Gastroesophageal sphincter (tissue), 3 donors: ENCODE data around the gene C2CD4D.

Experiments
- EP300 ChIP-seq: sonication (generic); formaldehyde crosslinking; IDR thresholded peaks from one replicate; pipeline ENCODE4 v1.6.1; 2017; ENCODE audit warnings: antibody characterized with exemption, mild to moderate bottlenecking
- POLR2A ChIP-seq, 2 donors: fragments of 450-650 bp; IDR thresholded peaks; one replicate each; pipeline ENCODE4 v1.6.1; 2017; ENCODE audit warnings: antibody characterized with exemption in 2 of 2, mild to moderate bottlenecking in 2 of 2, moderate library complexity in 1 of 2
- POLR2AphosphoS5 ChIP-seq: sonication (generic); formaldehyde crosslinking; IDR thresholded peaks from one replicate; pipeline ENCODE4 v1.6.1; 2017; ENCODE audit warnings: antibody characterized with exemption
- TF ChIP-seq, protein P1 (sequence below), 4 experiments: fragments of 200-600 bp in 2 of 4; fragments of 450-650 bp in 2 of 4; sonication (generic) in 1 of 4; IDR thresholded peaks; one replicate each; pipeline ENCODE4 v1.5.1; 2017 to 2019; ENCODE audit warnings: antibody characterized with exemption in 4 of 4, mild to moderate bottlenecking in 2 of 4, moderate library complexity in 2 of 4

DNA sequence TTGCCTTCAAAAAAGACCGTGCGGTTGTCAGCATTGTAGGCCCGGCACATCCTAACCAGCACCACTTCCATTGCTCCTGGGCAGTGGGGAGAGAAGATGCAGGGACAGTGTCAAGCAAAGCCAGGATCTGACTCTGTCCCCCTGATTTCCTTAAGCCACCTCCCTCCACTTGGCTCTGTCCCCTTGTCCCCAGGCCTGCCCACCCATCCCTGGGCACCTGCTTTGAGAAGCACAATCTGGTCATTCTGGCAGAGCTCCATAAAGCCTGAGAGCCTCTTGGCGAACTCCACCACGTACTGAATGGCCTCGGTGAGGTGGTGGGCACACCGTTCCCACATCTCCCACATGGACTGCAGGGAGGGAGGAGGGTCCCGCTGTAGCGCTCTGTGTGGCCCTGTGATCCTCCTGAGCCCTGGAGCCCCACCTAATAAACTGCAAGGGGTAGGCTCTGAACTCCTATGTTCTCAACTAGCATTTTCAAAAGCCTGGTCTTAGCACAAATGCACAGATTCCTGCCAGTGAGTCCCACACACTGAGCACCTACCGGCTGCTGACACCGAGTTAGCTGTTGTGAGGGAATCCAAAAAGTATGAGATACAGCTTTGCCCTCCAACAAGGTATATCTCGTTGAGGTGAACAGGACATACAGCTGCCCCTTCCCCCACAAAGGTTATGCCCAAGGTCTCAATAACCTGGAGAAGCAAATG is 26.2 kb downstream of the C2CD4D start:
- TF ChIP-seq, protein P1, sequence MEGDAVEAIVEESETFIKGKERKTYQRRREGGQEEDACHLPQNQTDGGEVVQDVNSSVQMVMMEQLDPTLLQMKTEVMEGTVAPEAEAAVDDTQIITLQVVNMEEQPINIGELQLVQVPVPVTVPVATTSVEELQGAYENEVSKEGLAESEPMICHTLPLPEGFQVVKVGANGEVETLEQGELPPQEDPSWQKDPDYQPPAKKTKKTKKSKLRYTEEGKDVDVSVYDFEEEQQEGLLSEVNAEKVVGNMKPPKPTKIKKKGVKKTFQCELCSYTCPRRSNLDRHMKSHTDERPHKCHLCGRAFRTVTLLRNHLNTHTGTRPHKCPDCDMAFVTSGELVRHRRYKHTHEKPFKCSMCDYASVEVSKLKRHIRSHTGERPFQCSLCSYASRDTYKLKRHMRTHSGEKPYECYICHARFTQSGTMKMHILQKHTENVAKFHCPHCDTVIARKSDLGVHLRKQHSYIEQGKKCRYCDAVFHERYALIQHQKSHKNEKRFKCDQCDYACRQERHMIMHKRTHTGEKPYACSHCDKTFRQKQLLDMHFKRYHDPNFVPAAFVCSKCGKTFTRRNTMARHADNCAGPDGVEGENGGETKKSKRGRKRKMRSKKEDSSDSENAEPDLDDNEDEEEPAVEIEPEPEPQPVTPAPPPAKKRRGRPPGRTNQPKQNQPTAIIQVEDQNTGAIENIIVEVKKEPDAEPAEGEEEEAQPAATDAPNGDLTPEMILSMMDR (IDR thresholded peaks at IDR 0.05), result no peak
- TF ChIP-seq POLR2A (IDR thresholded peaks at IDR 0.05), result no peak
- TF ChIP-seq POLR2AphosphoS5, result no peak
- no peak for TF ChIP-seq EP300
